NCI-H748 (cell line): ENCODE results near the gene TRIM54.

Experiments used
- DNase-seq: peaks from one replicate; lab custom pipeline; 2025; ENCODE audit not compliant: unreplicated experiment; lab: John Stamatoyannopoulos, UW

Gene TRIM54

GRCh38 chr2:27281855-27282559 lies at the start of gene TRIM54:
Gene TRIM54, plus strand, starts transcription at chr2:27282429. Its CDS starts 303 bp downstream, at chr2:27282732.
- DNase-seq, result no peak

- no peak for DNase-seq
Measured at GRCh38 chr2:27233341-27233740, 48.9 kb upstream of the TRIM54 start.

- DNase-seq, result no peak
Measured at GRCh38 chr2:27236136-27236535, 46.1 kb upstream of the TRIM54 start.

- no peak for DNase-seq
Measured at GRCh38 chr2:27236626-27237025, 45.6 kb upstream of the TRIM54 start.

GRCh38 chr2:27237341-27237945 lies 44.8 kb upstream of the TRIM54 start:
- no peak for DNase-seq

GRCh38 chr2:27238976-27239375 lies 43.3 kb upstream of the TRIM54 start:
- no peak for DNase-seq

GRCh38 chr2:27240406-27240805 lies 41.8 kb upstream of the TRIM54 start:
- no peak for DNase-seq

GRCh38 chr2:27241761-27242613 lies 40.2 kb upstream of the TRIM54 start:
- no peak for DNase-seq

- DNase-seq, result no peak
Measured at GRCh38 chr2:27242614-27242951, 39.6 kb upstream of the TRIM54 start.

GRCh38 chr2:27243391-27244130 lies 38.7 kb upstream of the TRIM54 start:
- no peak for DNase-seq

GRCh38 chr2:27245116-27245515 lies 37.1 kb upstream of the TRIM54 start:
- no peak for DNase-seq

GRCh38 chr2:27245626-27246025 lies 36.6 kb upstream of the TRIM54 start:
- DNase-seq, result no peak

GRCh38 chr2:27247893-27248292 lies 34.3 kb upstream of the TRIM54 start:
- no peak for DNase-seq

GRCh38 chr2:27249159-27249890 lies 32.9 kb upstream of the TRIM54 start:
- no peak for DNase-seq

- DNase-seq, result peak; percentile 39
Measured at GRCh38 chr2:27249891-27250651, 32.2 kb upstream of the TRIM54 start.

GRCh38 chr2:27250652-27251379 lies 31.4 kb upstream of the TRIM54 start:
- no peak for DNase-seq

GRCh38 chr2:27251766-27252165 lies 30.5 kb upstream of the TRIM54 start:
- no peak for DNase-seq

- no peak for DNase-seq
Measured at GRCh38 chr2:27255187-27255586, 27.0 kb upstream of the TRIM54 start.

GRCh38 chr2:27255660-27256059 lies 26.6 kb upstream of the TRIM54 start:
- DNase-seq, result no peak
